HG02970 (cell line): ENCODE measurements around the gene TOMT.

Experiments
- ATAC-seq: cut with Tn5 transposase; IDR thresholded peaks from one replicate; pipeline ENCODE4 v1.9.1; 2021; ENCODE audit warnings: mild to moderate bottlenecking, moderate library complexity, moderate number of reproducible peaks; ENCODE audit not compliant: unreplicated experiment, low FRiP score

Gene TOMT

DNA sequence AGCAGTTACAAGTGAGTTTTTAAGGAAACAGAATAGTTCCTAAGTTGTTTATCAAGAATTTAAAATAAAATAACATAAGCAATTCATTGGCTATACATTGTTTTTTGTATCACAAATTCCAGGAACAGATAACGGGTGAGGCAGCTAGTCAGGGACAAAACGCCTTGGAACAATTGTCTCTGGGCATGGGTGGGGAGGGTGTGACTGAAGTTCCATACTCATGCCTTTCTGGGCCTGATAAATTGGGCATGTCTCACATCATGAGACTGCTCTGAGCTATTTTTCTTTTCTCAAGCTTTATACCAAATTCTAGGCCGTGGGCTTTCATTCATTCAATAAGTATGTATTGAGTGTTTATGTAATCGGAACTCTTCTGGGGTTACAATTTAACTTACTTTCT is 51.4 kb downstream of the TOMT start:
- ATAC-seq, result no peak
